Measurements from ENCODE around the gene GDF15.

- TF ChIP-seq POLR2AphosphoS5 (IDR thresholded peaks at IDR 0.05; ENCODE audit: insufficient read depth, low read depth, low read length) (no peak), POLR2A (IDR thresholded peaks at IDR 0.05; ENCODE audit: low read depth, low read length) (no peak), CTCF (IDR thresholded peaks at IDR 0.05; ENCODE audit: extremely low read depth in 1 of 2, insufficient read depth in 1 of 2, low read depth in 1 of 2, low read length in 2 of 2) (no peak), JUN (IDR thresholded peaks at IDR 0.05; ENCODE audit: borderline replicate concordance, insufficient read depth, insufficient read length, low read depth) (no peak)
Observed at GRCh38 chr19:18379803-18380747, 5.9 kb upstream of the GDF15 start.

Measured in endothelial cell of umbilical vein (primary cell).